LNCaP clone FGC (cell line): ENCODE measurements around the gene FAT1.
A peak's percentile ranks its signal among the peaks of the same experiment; 100 is the strongest.

Experiments used
- DNase-seq: peaks from one replicate; pipeline ENCODE4 v3.0.0-alpha.2; 2011; ENCODE audit warnings: low read depth
- H3K4me3 ChIP-seq: 2 replicates; pipeline ENCODE4 v1.5.1; 2011; ENCODE audit warnings: mild to moderate bottlenecking, low read depth, low read length, control low read depth
- TF ChIP-seq, protein P1 (sequence below): IDR thresholded peaks from 2 replicates; pipeline ENCODE4 v1.5.1; 2012; ENCODE audit warnings: mild to moderate bottlenecking; ENCODE audit not compliant: control insufficient read depth, insufficient read depth; ENCODE audit errors: extremely low read depth

Gene FAT1

DNA sequence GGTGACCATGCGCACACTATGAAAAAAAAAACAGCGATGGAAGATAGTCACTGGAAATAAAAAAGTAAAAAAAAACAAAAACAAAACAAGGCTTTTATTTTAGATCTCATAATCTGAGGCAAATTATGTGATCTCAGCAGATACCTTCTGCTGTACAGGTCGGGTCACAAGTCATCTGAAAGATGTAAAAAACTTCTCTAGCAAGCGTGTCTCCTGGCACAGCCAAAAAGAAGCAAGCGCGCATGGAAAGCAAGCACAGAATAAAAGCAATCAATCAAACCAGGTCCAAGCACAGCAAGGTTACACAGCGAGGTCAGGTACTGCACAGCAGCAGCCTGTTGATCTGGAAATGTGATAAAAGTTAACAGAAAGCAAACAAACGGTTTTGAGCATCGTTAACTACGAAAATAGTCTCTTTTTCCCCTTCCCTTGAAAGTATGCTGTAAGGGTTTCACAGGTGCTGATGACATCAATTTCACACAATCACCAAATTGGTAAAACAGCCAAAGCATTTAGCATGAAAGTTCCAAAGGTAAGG, 89.0 kb downstream of the FAT1 start:
- H3K4me3 ChIP-seq: no peak overlapping the region
- peak; percentile 6 for DNase-seq
- TF ChIP-seq, protein P1, sequence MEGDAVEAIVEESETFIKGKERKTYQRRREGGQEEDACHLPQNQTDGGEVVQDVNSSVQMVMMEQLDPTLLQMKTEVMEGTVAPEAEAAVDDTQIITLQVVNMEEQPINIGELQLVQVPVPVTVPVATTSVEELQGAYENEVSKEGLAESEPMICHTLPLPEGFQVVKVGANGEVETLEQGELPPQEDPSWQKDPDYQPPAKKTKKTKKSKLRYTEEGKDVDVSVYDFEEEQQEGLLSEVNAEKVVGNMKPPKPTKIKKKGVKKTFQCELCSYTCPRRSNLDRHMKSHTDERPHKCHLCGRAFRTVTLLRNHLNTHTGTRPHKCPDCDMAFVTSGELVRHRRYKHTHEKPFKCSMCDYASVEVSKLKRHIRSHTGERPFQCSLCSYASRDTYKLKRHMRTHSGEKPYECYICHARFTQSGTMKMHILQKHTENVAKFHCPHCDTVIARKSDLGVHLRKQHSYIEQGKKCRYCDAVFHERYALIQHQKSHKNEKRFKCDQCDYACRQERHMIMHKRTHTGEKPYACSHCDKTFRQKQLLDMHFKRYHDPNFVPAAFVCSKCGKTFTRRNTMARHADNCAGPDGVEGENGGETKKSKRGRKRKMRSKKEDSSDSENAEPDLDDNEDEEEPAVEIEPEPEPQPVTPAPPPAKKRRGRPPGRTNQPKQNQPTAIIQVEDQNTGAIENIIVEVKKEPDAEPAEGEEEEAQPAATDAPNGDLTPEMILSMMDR: no peak

DNA sequence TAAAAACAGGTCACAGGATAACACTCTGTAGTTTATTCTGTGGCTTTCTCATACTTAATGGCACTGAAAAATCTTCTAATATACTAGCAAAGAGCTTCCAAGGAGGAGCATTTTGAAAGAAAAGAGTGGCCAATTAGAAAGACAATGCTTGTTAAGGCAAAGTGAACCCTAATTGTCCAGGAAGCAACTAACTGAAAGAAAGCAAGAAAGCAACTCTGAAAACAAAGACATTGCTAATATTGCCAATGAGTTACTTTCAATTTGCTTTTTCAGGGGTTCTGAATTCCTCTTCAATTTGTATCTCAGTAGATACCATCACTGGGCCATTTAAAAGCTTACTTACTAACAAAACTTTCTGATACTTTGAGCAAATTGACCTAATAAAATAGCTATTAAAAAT, 89.8 kb downstream of the FAT1 start:
- DNase-seq: no peak
- TF ChIP-seq, protein P1: no peak
- H3K4me3 ChIP-seq: no peak overlapping the region

DNA sequence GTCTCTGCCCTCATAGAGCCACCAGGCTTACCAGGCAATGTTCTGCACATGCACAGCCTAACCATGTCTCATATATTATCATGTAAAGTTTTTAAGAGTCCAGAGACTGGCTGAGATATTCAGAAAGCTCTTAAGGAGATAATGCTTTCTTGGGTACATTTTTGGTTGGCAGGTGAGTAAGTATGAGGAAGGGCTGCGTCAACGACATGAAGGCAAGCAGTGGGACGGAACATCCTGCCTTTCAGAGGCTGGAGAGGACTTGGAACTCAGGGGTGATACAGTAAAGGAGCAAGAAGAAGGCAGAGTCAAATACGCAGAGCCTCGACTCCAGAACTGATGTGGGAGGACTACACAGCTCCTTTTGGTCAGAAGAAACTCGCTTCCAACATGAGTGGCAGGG, 93.5 kb downstream of the FAT1 start:
- DNase-seq: no peak
- no peak overlapping the region for H3K4me3 ChIP-seq
- TF ChIP-seq, protein P1: no peak

DNA sequence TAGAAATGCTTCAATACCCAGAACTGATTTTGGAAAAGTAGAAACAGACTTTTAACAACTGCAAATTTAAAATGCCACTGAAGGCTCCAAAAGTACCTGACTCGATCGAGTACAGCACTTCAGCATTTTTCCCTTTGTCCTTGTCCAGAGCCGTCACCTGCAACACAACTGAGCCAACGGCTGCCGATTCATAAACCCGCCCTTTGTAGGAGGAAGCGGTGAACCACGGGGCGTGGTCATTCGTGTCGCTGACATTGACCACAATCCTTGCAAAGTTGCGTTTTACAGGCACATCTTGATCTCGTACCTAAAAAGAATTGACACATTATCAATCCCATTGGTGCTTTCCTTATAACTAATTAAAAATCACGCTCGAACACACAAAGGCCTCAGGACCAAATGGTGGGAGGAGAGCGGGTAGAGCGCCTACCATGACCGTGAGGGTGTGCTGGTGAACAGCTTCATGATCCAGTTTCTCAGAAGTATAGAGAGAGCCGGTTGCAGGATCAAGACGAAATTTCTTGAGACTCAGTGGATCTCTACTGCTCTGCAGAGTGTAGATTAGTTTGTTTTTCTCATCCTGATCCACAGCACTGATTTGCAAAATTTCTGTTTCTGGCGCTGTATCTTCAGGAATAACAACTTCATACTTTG, 95.5 kb downstream of the FAT1 start:
- TF ChIP-seq, protein P1: no peak
- DNase-seq: no peak
- H3K4me3 ChIP-seq: no peak overlapping the region

DNA sequence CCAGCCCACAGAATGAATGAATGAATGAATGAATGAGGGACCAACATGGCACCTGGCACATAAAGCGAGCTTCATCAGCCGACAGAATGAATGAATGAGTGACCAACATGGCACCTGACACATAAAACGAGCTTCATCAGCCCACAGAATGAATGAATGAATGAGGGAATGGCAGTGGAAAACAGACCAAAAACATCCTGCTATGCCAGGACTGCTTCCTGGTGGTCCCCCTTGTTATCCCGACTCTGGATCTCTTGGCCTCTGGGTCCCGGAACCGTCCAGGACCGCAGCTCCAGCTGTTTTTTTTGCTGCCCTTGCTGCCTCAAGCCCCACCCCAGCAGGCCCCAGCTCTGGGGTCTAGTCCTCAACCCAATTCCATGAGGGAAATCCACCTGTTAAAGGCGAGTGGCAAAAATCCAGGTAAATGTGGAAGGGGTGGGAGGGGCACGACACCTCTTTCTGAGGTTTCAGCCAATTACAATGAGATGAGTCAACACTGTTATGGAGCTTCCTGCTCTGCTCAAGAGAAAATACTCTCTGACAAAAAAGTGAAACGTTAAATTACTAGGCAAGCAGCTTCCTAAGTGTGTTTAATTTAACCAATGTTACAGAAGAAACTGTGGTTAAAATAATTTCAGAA, 96.3 kb downstream of the FAT1 start:
- no peak for DNase-seq
- TF ChIP-seq, protein P1: no peak
- no peak overlapping the region for H3K4me3 ChIP-seq

DNA sequence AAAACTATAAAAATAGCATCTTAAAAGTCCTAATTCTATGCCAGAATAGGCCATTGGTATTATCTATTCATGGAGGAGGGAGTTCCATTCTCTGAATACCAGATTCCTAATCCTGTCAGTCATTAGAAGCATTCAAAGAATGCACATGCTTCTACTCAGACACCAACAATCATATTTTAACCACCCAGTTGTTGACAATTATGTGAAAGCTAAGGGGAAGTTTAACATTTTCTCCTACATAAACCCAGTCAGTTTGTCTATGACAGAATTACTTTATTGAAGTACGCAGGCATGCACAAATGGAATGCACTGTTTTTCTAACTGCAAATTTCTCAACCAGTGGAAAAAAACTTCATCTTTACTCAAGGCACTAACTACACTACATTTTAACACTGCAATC, 98.7 kb downstream of the FAT1 start:
- TF ChIP-seq, protein P1: no peak
- no peak for DNase-seq
- H3K4me3 ChIP-seq: no peak overlapping the region
